ENCODE data around the gene NT5E. TPM values are rescaled to one million over a fixed set of nuclear protein-coding genes. Genes with fewer than 3 reads are reported as not detected.

NT5E gene
- total RNA-seq, 2 experiments from 2014 or later = not detected

GRCh38 chr6:85443349-85444117, 6.3 kb upstream of the NT5E start:
- H3K4me3 ChIP-seq (ENCODE audit: low read depth, low read length, poor library complexity, severe bottlenecking) = no peak overlapping the region
- ChIA-PET POLR2A (interaction anchor here (0.6 to 2.5 kb wide), 3 partner anchors 11 to 547 kb away, joined by 3 to 7 read pairs (median 3); no protein-coding TSS in a partner anchor), CTCF (ENCODE audit: unreplicated experiment) (no interaction called here)
- H3K9me2 ChIP-seq (ENCODE audit: insufficient read depth, low read length) = no peaks in the 10 kb centered on the region
- H4K20me1 ChIP-seq (ENCODE audit: insufficient read depth, low read length) = no peaks in the 10 kb centered on the region
- H3K79me2 ChIP-seq (ENCODE audit: insufficient read depth, low read depth, low read length) = no peaks in the 10 kb centered on the region
- BruUV-seq (replicated peaks) = no TSS peak
- H3K36me3 ChIP-seq (ENCODE audit: insufficient read depth, low read length) = no peaks in the 10 kb centered on the region
- intact Hi-C loops (cut with micrococcal nuclease; ENCODE audit: unreplicated experiment) = no loop called here
- H3K9me3 ChIP-seq (ENCODE audit: low read length) = 0 out of 2 replicates have a peak, but pooled peaks cover 4% of the 10 kb centered on the region
- no peak for DNase-seq (ENCODE audit: low spot score)
- TF ChIP-seq CTCF (conservative IDR thresholded peaks at IDR 0.05; ENCODE audit: low read length) (no peak), EZH2phosphoT487 (IDR thresholded peaks at IDR 0.05; ENCODE audit: borderline replicate concordance, low read depth, low read length) (no peak)
- no peak overlapping the region for H2AFZ ChIP-seq (ENCODE audit: low read length)
- H3K27ac ChIP-seq (ENCODE audit: low read depth, low read length, poor library complexity, severe bottlenecking) = no peak overlapping the region
- H3K4me1 ChIP-seq (ENCODE audit: insufficient read depth, low read length, poor library complexity, severe bottlenecking) = no peaks in the 10 kb centered on the region
- H3K4me2 ChIP-seq (ENCODE audit: low read length) = no peak overlapping the region

DNA sequence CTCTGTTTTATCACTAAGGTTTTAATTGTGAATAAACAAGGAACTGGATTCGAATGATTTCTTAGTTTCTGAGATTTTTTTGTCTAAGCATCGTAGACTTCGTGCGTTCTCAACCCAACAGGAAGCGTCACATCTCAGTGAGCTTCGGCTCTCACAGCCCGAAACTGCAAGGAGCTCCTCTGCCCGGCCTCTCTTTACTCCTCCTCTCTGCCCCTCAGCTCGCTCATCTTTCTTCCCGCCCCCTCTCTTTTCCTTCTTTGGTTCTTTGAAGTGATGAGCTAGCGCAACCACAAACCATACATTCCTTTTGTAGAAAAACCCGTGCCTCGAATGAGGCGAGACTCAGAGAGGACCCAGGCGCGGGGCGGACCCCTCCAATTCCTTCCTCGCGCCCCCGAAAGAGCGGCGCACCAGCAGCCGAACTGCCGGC, 480 bp upstream of the NT5E start:
- BruUV-seq (replicated peaks) = no TSS peak
- no peaks in the 10 kb centered on the region for H3K79me2 ChIP-seq (ENCODE audit: insufficient read depth, low read depth, low read length)
- intact Hi-C loops (cut with micrococcal nuclease; ENCODE audit: unreplicated experiment) = loop anchor here (1.0 kb wide), 1 partner anchor 28 kb away; no protein-coding TSS in a partner anchor
- H3K27ac ChIP-seq (ENCODE audit: low read depth, low read length, poor library complexity, severe bottlenecking) = no peak overlapping the region
- no peak for TF ChIP-seq EZH2phosphoT487 (IDR thresholded peaks at IDR 0.05; ENCODE audit: borderline replicate concordance, low read depth, low read length)
- TF ChIP-seq CTCF (conservative IDR thresholded peaks at IDR 0.05; ENCODE audit: low read length) = no peak
- ChIA-PET CTCF (ENCODE audit: unreplicated experiment) (no interaction called here), POLR2A (interaction anchor here (3.7 kb wide), 1 partner anchor 15 kb away, joined by 13 read pairs; no protein-coding TSS in a partner anchor)
- no peaks in the 10 kb centered on the region for H3K9me2 ChIP-seq (ENCODE audit: insufficient read depth, low read length)
- H4K20me1 ChIP-seq (ENCODE audit: insufficient read depth, low read length) = no peaks in the 10 kb centered on the region
- no peak overlapping the region for H2AFZ ChIP-seq (ENCODE audit: low read length)
- no peak overlapping the region for H3K4me2 ChIP-seq (ENCODE audit: low read length)
- no peak for DNase-seq (ENCODE audit: low spot score)
- no peaks in the 10 kb centered on the region for H3K36me3 ChIP-seq (ENCODE audit: insufficient read depth, low read length)
- H3K9me3 ChIP-seq (ENCODE audit: low read length) = no peaks in the 10 kb centered on the region
- no peak overlapping the region for H3K4me3 ChIP-seq (ENCODE audit: low read depth, low read length, poor library complexity, severe bottlenecking)
- no peaks in the 10 kb centered on the region for H3K4me1 ChIP-seq (ENCODE audit: insufficient read depth, low read length, poor library complexity, severe bottlenecking)
